Adrenal gland (tissue), 12 donors: ENCODE results near the gene CMTM8. TPM values are rescaled to one million over a fixed set of nuclear protein-coding genes. Genes with fewer than 3 reads are reported as not detected.
A peak's percentile ranks its signal among the peaks of the same experiment; 100 is the strongest.

Source experiments
- DNase-seq, 7 donors: peaks; one replicate each; pipeline ENCODE4 v3.0.0-alpha.2; 2019 to 2020
- H3K27ac ChIP-seq, 5 donors: fragments of 200-600 bp; sonication (generic) in 4 of 5; 1 replicate in 3 of 5; 2 replicates in 2 of 5; pipeline versions ENCODE4 v1.5.1 to v1.8.0; 2016 to 2020; ENCODE audit warnings: mild to moderate bottlenecking in 1 of 5
- H3K27me3 ChIP-seq: fragments of 200-600 bp; 2 replicates; pipeline ENCODE4 v1.8.0; 2021
- H3K36me3 ChIP-seq, 2 donors: fragments of 200-600 bp; replicated peaks in 1 of 2; 1 replicate in 1 of 2; 2 replicates in 1 of 2; pipeline versions ENCODE4 v1.5.1 to v1.8.0; 2018 to 2022
- H3K4me1 ChIP-seq, 2 donors: fragments of 200-600 bp; replicated peaks in 1 of 2; 1 replicate in 1 of 2; 2 replicates in 1 of 2; pipeline versions ENCODE4 v1.5.1 to v1.8.0; 2018 to 2021
- H3K4me3 ChIP-seq, 4 donors: fragments of 200-600 bp; sonication (generic) in 3 of 4; one replicate each; pipeline ENCODE4 v1.5.1; 2016 to 2018
- H3K9me3 ChIP-seq, 3 donors: fragments of 200-600 bp; sonication (generic) in 1 of 3; replicated peaks in 1 of 3; 1 replicate in 2 of 3; 2 replicates in 1 of 3; pipeline versions ENCODE4 v1.5.1 to v1.8.0; 2016 to 2021
- CTCF ChIP-seq, 6 experiments: fragments of 450-650 bp in 4 of 6; fragments of 200-600 bp in 2 of 6; sonication (generic) in 1 of 6; IDR thresholded peaks; 1 replicate in 5 of 6; 2 replicates in 1 of 6; pipeline versions ENCODE4 v1.5.1 to v1.8.0; 2016 to 2021; ENCODE audit warnings: antibody characterized with exemption in 6 of 6, mild to moderate bottlenecking in 2 of 6, moderate library complexity in 1 of 6
- POLR2A ChIP-seq, 2 donors: fragments of 450-650 bp; IDR thresholded peaks; one replicate each; pipeline ENCODE4 v1.6.1; 2017; ENCODE audit warnings: antibody characterized with exemption in 2 of 2, mild to moderate bottlenecking in 2 of 2, moderate library complexity in 1 of 2
- WGBS, 4 donors: extraction: QIAGEN DNeasy Blood & Tissue Kit in 2 of 4; methylation state at CpG; one replicate each; pipeline versions ENCODE4 v1.1.5 to v1.1.7; 2013 to 2017; 5-methylcytosine and 5-hydroxymethylcytosine counted together
- intact Hi-C, 2 donors: fragments of 100-400 bp; cut with DNase I; formaldehyde crosslinking; loops; one replicate each; pipeline versions ENCODE4 v1.14.1 to v1.15.0; 2022 to 2023
- polyA plus RNA-seq, 3 donors: library from polyadenylated mRNA; stranded (reverse); fragments of 200-250 nt in 2 of 3; fragments of 350-450 nt in 1 of 3; fragmentation: Illumina TruSeq in 1 of 3; extraction: RNeasy Lipid Tissue Mini Kit (QIAGEN cat#74804) in 1 of 3; gene quantifications; one replicate each; pipeline ENCODE4 v1.2.3, GENCODE V29; 2013 to 2014
- total RNA-seq, 9 donors: library from RNA; depleted of rRNA in 4 of 9; stranded (reverse); fragments of >200 nt in 4 of 9; fragments of 120-200 nt in 1 of 9; fragmentation: NEBNext Ultra II Directional in 1 of 9; extraction: Animal tissue kit (Norgen Biotek cat#: 25700) in 1 of 9; gene quantifications; one replicate each; pipeline versions ENCODE4 v1.1.0 to v1.2.4, GENCODE V29; 2013 to 2023
- donor health status: healthy with polysubstance abuse.
- donor health status: Bipolar disorder and iron deficiency.
- donor health status: DM: yes; HTN: yes; CAD: no.
- donor health status: DM: no; HTN: no; CAD: no.
- donor health status: DM: no; HTN: no; CAD: no.
- donor health status: DM: yes; HTN: yes; CAD: no.

CMTM8 gene
- total and polyA plus RNA-seq, 12 donors = 3.3 to 24.1 (median 16.0) TPM

GRCh38 chr3:32376115-32376514, 137.6 kb downstream of the CMTM8 start:
- 65 to 76% (median 68%) methylated on average over 2 of the region's 2 CpGs for WGBS, 4 donors
- no peaks in the 10 kb centered on the region for H3K9me3 ChIP-seq
- no peak overlapping the region for H3K4me3 ChIP-seq
- H3K36me3 ChIP-seq = no peaks in the 10 kb centered on the region
- no peak for TF ChIP-seq CTCF (IDR thresholded peaks at IDR 0.05)
- no peak for TF ChIP-seq POLR2A (IDR thresholded peaks at IDR 0.05)
- DNase-seq = no peak
- no peaks in the 10 kb centered on the region for H3K27me3 ChIP-seq
- no peaks in the 10 kb centered on the region for H3K4me1 ChIP-seq
- intact Hi-C loops = no loop called here
- no peak overlapping the region for H3K27ac ChIP-seq

GRCh38 chr3:32379831-32380500, 141.5 kb downstream of the CMTM8 start:
- DNase-seq = no peak
- no peak overlapping the region for H3K4me3 ChIP-seq
- H3K27me3 ChIP-seq = no peaks in the 10 kb centered on the region
- no peak for TF ChIP-seq CTCF (IDR thresholded peaks at IDR 0.05)
- no peak for TF ChIP-seq POLR2A (IDR thresholded peaks at IDR 0.05)
- no peaks in the 10 kb centered on the region for H3K9me3 ChIP-seq
- WGBS, 4 donors = 75 to 79% (median 78%) methylated on average over 10 of the region's 10 CpGs
- intact Hi-C loops = no loop called here
- H3K27ac ChIP-seq = no peak overlapping the region
- no peaks in the 10 kb centered on the region for H3K4me1 ChIP-seq
- no peaks in the 10 kb centered on the region for H3K36me3 ChIP-seq

- intact Hi-C loops = no loop called here
- no peaks in the 10 kb centered on the region for H3K36me3 ChIP-seq
- no peak overlapping the region for H3K4me3 ChIP-seq
- DNase-seq = peak in 1 of 7 donors; percentile 42
- no peak overlapping the region for H3K27ac ChIP-seq
- H3K4me1 ChIP-seq = no peaks in the 10 kb centered on the region
- WGBS, 4 donors = 60 to 77% (median 71%) methylated on average over 7 of the region's 7 CpGs
- no peaks in the 10 kb centered on the region for H3K27me3 ChIP-seq
- no peak for TF ChIP-seq POLR2A (IDR thresholded peaks at IDR 0.05)
- no peak for TF ChIP-seq CTCF (IDR thresholded peaks at IDR 0.05)
- no peaks in the 10 kb centered on the region for H3K9me3 ChIP-seq
Measured at GRCh38 chr3:32381922-32382321, 143.4 kb downstream of the CMTM8 start.

- Histone ChIP-seq H3K27me3 (no peaks in the 10 kb centered on the region), H3K9me3 (no peaks in the 10 kb centered on the region), H3K4me1 (no peaks in the 10 kb centered on the region), H3K27ac (no peak overlapping the region), H3K36me3 (no peaks in the 10 kb centered on the region), H3K4me3 (no peak overlapping the region)
- intact Hi-C loops = no loop called here
- TF ChIP-seq POLR2A (IDR thresholded peaks at IDR 0.05) (no peak), CTCF (IDR thresholded peaks at IDR 0.05) (no peak)
- WGBS, 4 donors = 69 to 84% (median 76%) methylated on average over 2 of the region's 2 CpGs
- DNase-seq = no peak
Measured at GRCh38 chr3:32383136-32383711, 144.7 kb downstream of the CMTM8 start.
